Nephron progenitor cell (in vitro differentiated cells): ENCODE data around the gene PTX3.

Source experiments
- DNase-seq: peaks from one replicate; pipeline ENCODE4 v3.0.0; 2021
- H3K27ac Mint-ChIP-seq: 2 replicates; pipeline ENCODE4 v1.8.0; 2021; ENCODE audit warnings: mild to moderate bottlenecking, moderate library complexity, mixed read lengths
- H3K27me3 Mint-ChIP-seq: 2 replicates; pipeline ENCODE4 v1.8.0; 2021; ENCODE audit warnings: mild to moderate bottlenecking, low read depth, mixed read lengths; ENCODE audit not compliant: poor library complexity
- H3K36me3 Mint-ChIP-seq: 2 replicates; pipeline ENCODE4 v1.8.0; 2021; ENCODE audit warnings: low read depth, mixed read lengths
- H3K4me1 Mint-ChIP-seq: 2 replicates; pipeline ENCODE4 v1.8.0; 2021; ENCODE audit warnings: mixed read lengths
- H3K4me3 Mint-ChIP-seq: 2 replicates; pipeline ENCODE4 v1.8.0; 2021; ENCODE audit warnings: mild to moderate bottlenecking, moderate library complexity, mixed read lengths
- H3K9me3 Mint-ChIP-seq: 2 replicates; pipeline ENCODE4 v1.8.0; 2021; ENCODE audit warnings: mild to moderate bottlenecking, moderate library complexity, mixed read lengths
- TF ChIP-seq, protein P1 (sequence below): fragments of 200-600 bp; sonication (generic); IDR thresholded peaks from 2 replicates; pipeline ENCODE4 v1.5.0; 2021; ENCODE audit warnings: antibody characterized with exemption

Gene PTX3

DNA sequence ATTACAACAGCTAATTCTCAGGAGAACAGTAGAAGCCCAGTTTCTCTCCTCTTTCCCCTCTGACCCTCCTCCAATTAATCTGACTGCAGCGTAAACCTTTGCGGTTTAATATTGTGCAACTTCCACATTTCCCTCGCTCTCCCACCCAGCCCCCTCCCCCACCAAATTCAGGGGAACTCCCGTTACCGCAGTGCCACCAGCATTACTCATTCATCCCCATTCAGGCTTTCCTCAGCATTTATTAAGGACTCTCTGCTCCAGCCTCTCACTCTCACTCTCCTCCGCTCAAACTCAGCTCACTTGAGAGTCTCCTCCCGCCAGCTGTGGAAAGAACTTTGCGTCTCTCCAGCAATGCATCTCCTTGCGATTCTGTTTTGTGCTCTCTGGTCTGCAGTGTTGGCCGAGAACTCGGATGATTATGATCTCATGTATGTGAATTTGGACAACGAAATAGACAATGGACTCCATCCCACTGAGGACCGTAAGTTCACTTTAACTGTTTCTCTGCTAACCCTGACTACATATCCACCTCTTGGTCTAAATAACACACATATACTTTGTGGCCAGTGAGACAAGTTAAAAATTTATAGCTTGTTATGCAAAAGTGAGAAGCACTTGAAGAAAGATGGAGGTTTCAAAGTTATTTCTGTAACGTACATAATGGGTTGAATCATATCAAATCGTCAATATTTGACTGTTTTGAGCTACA is at the start of gene PTX3:
PTX3 (plus strand) TSS at position 268 of the 709 bp plus-strand sequence; CDS start at position 352, 84 bp downstream.
- Mint-ChIP-seq H3K9me3 (peaks cover 7% of the 10 kb centered on the region), H3K4me1 (peaks cover 20% of the 10 kb centered on the region), H3K27me3 (peaks cover 12% of the 10 kb centered on the region), H3K4me3 (peak within 1 kb of the TSS; percentile 91), H3K27ac (no peak within 1 kb of the TSS), H3K36me3 (no peaks in the 10 kb centered on the region)
- TF ChIP-seq, protein P1, sequence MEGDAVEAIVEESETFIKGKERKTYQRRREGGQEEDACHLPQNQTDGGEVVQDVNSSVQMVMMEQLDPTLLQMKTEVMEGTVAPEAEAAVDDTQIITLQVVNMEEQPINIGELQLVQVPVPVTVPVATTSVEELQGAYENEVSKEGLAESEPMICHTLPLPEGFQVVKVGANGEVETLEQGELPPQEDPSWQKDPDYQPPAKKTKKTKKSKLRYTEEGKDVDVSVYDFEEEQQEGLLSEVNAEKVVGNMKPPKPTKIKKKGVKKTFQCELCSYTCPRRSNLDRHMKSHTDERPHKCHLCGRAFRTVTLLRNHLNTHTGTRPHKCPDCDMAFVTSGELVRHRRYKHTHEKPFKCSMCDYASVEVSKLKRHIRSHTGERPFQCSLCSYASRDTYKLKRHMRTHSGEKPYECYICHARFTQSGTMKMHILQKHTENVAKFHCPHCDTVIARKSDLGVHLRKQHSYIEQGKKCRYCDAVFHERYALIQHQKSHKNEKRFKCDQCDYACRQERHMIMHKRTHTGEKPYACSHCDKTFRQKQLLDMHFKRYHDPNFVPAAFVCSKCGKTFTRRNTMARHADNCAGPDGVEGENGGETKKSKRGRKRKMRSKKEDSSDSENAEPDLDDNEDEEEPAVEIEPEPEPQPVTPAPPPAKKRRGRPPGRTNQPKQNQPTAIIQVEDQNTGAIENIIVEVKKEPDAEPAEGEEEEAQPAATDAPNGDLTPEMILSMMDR: no peak
- DNase-seq: peak; percentile 14

DNA sequence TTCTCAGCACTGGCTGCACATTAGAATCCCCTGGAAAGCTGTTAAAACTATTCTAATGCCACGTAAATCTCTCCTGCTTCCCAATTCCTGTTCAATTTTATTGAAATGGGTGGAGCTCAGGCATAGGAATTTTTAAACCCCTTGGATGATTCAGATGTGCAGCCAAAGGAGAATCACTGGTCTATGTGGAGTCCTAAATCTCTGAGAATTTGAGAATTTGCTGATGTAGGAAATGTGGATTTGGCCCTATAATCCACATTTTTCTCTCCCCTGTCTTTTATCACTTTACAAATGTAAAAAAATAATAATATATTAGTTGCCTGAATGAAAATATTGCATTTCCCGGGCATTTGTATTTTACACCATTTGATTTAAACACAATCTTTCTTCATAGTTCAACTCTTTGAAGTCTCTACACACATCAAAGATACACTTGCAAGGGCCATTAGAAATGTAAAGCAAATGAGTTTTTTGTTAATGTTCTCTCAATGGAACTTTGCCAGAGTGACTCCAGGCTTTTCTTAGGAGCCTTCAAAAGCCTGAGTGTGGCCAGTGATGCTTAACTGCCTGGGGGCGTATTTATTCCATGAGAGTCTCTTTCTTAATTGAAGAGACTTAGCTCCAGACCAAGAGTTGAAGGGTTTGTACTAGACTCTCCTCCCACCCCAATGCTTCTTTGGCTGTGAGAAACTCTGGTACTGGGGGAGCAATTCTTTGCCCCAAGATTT is 48.8 kb upstream of the PTX3 start:
- Mint-ChIP-seq H3K36me3 (no peaks in the 10 kb centered on the region), H3K4me1 (no peaks in the 10 kb centered on the region), H3K4me3 (no peak overlapping the region), H3K27me3 (no peaks in the 10 kb centered on the region), H3K9me3 (peaks cover 9% of the 10 kb centered on the region), H3K27ac (no peak overlapping the region)
- TF ChIP-seq, protein P1: no peak
- no peak for DNase-seq

DNA sequence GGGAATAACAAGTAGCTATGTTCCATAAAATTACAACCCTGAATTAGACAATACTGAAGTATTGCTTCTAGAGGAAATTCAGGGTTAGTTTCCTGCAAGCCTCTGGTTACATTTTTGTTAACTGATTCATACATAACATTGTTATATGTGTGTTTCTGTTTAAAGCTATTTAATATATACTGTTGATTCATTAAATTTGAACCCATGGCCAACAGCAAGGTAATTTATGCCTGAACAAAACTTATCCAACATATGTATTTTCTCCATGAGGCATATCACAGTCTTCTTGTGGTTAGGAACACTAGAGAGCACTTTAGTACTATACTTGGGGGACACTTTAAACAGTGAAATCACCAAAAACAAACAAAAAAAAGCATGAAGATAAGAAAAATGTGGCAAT is 47.7 kb upstream of the PTX3 start:
- H3K36me3 Mint-ChIP-seq: no peaks in the 10 kb centered on the region
- DNase-seq: no peak
- no peaks in the 10 kb centered on the region for H3K4me1 Mint-ChIP-seq
- no peaks in the 10 kb centered on the region for H3K27me3 Mint-ChIP-seq
- H3K27ac Mint-ChIP-seq: no peak overlapping the region
- H3K9me3 Mint-ChIP-seq: peaks cover 9% of the 10 kb centered on the region
- no peak overlapping the region for H3K4me3 Mint-ChIP-seq
- TF ChIP-seq, protein P1: no peak

DNA sequence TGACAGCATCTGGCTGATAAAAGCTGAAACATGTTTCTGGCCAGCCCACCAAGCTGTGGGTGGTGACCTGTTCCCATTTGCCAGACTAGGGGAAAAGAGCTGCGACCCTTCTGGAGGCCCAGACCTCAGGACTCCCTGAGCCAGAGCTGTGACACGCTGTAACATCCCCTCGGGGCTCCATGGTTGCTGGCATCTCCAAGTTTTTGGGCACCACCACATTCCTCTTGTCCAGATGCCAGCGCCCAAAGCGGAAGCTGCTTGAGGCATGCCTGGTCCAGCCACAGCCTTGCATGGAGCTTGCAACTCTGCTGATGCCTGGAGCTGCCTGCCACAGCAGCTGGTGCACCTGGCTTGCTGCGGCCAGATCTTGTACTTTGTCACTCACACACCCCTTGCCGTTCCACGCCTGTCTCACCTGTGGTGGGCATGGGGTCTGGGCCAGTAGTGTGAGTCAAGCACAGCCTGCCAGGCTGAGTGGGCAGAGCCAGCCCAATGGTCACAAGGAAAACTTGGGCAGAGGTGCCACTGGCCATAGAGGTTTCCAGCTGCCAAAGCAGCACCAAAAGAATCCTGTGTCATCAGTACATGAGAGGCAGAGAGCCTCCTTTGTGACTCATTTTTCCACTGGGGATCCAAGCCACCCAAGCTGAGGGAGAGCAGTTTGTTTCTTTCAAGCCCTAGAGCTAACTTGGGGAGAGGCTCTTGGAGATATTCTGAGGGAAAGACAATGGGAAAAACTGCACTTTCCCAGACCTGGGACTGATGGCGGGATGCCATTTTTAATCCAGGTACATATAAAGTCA is 45.7 kb upstream of the PTX3 start:
- no peaks in the 10 kb centered on the region for H3K27me3 Mint-ChIP-seq
- TF ChIP-seq, protein P1: no peak
- H3K36me3 Mint-ChIP-seq: no peaks in the 10 kb centered on the region
- H3K9me3 Mint-ChIP-seq: peaks cover 9% of the 10 kb centered on the region
- H3K4me1 Mint-ChIP-seq: no peaks in the 10 kb centered on the region
- no peak overlapping the region for H3K4me3 Mint-ChIP-seq
- no peak overlapping the region for H3K27ac Mint-ChIP-seq
- DNase-seq: no peak

DNA sequence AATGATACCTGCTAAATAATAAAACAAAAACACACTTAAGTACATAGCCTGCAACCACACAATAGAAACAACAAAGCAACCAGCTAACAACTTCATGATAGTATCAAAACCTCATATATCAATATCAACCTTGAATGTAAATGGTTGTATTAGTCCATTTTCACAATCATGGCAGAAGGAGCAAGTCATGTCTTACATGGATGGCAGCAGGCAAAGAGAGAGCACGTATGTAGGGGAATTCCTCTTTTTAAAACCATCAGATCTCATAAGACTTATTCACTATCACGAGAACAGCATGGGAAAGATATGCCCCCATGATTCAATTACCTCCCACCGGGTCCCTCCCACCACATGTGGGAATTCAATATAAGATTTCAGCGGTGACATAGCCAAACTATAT is 44.5 kb upstream of the PTX3 start:
- TF ChIP-seq, protein P1: no peak
- Mint-ChIP-seq H3K4me3 (no peak overlapping the region), H3K36me3 (no peaks in the 10 kb centered on the region), H3K27me3 (no peaks in the 10 kb centered on the region), H3K9me3 (peaks cover 9% of the 10 kb centered on the region), H3K4me1 (no peaks in the 10 kb centered on the region), H3K27ac (no peak overlapping the region)
- no peak for DNase-seq
